Central memory CD8-positive, alpha-beta T cell (primary cell): ENCODE results near the gene GNG11.
"Not testable (repeated sequence)": the region's sequence is repeated elsewhere in the genome, so short reads cannot be mapped to it uniquely, and the experiment has no call there.

Experiments used
- ATAC-seq: fragments of 150-1000 bp; cut with Tn5 transposase; replicated peaks from 2 replicates; pipeline ENCODE4 v1.10.0; 2022; ENCODE audit warnings: mild to moderate bottlenecking, moderate FRiP score, moderate number of reproducible peaks; ENCODE audit not compliant: poor library complexity, severe bottlenecking; ENCODE audit errors: extremely low read depth
- DNase-seq, 2 donors: peaks; one replicate each; pipeline ENCODE4 v3.0.0; 2021; ENCODE audit warnings: low spot score in 2 of 2
- H3K27ac Mint-ChIP-seq: one replicate; pipeline ENCODE4 v1.8.0; 2022; ENCODE audit warnings: low read depth, mild to moderate bottlenecking, moderate library complexity, mixed read lengths
- H3K27me3 Mint-ChIP-seq: one replicate; pipeline ENCODE4 v1.8.0; 2022; ENCODE audit warnings: mixed read lengths
- H3K36me3 Mint-ChIP-seq: one replicate; pipeline ENCODE4 v1.8.0; 2022; ENCODE audit warnings: mild to moderate bottlenecking, moderate library complexity, mixed read lengths; ENCODE audit not compliant: insufficient read depth
- H3K4me1 Mint-ChIP-seq: one replicate; pipeline ENCODE4 v1.8.0; 2022; ENCODE audit warnings: mixed read lengths
- H3K4me3 Mint-ChIP-seq: one replicate; pipeline ENCODE4 v1.8.0; 2022; ENCODE audit warnings: mild to moderate bottlenecking, moderate library complexity, mixed read lengths
- H3K9me3 Mint-ChIP-seq: one replicate; pipeline ENCODE4 v1.8.0; 2022; ENCODE audit warnings: mixed read lengths

The GNG11 gene

GRCh38 chr7:93894966-93895640 lies 26.4 kb upstream of the GNG11 start:
- ATAC-seq (no peak), DNase-seq (no peak)
- Mint-ChIP-seq H3K36me3 (peaks cover 2% of the 10 kb centered on the region), H3K9me3 (no peaks in the 10 kb centered on the region), H3K27me3 (peaks cover 52% of the 10 kb centered on the region), H3K4me3 (no peak overlapping the region), H3K27ac (no peak overlapping the region), H3K4me1 (peaks cover 2% of the 10 kb centered on the region)

- no peaks in the 10 kb centered on the region for H3K4me1 Mint-ChIP-seq
- H3K27me3 Mint-ChIP-seq, result peaks cover 51% of the 10 kb centered on the region
- ATAC-seq (no peak), DNase-seq (no peak)
- no peak overlapping the region for H3K27ac Mint-ChIP-seq
- no peak overlapping the region for H3K4me3 Mint-ChIP-seq
- H3K36me3 Mint-ChIP-seq, result peaks cover 2% of the 10 kb centered on the region
- H3K9me3 Mint-ChIP-seq, result no peaks in the 10 kb centered on the region
These were observed 25.5 kb upstream of the GNG11 start for GRCh38 chr7:93895859-93896600.

GRCh38 chr7:93897680-93898079 lies 23.9 kb upstream of the GNG11 start:
- no peak overlapping the region for H3K27ac Mint-ChIP-seq
- no peaks in the 10 kb centered on the region for H3K4me1 Mint-ChIP-seq
- no peak overlapping the region for H3K4me3 Mint-ChIP-seq
- ATAC-seq, result no peak
- H3K27me3 Mint-ChIP-seq, result peaks cover 35% of the 10 kb centered on the region
- H3K9me3 Mint-ChIP-seq, result no peaks in the 10 kb centered on the region
- DNase-seq, result no peak
- peaks cover 2% of the 10 kb centered on the region for H3K36me3 Mint-ChIP-seq

- no peaks in the 10 kb centered on the region for H3K9me3 Mint-ChIP-seq
- H3K4me1 Mint-ChIP-seq, result no peaks in the 10 kb centered on the region
- H3K27me3 Mint-ChIP-seq, result peaks cover 14% of the 10 kb centered on the region
- no peak overlapping the region for H3K4me3 Mint-ChIP-seq
- ATAC-seq (no peak), DNase-seq (no peak)
- H3K36me3 Mint-ChIP-seq, result no peaks in the 10 kb centered on the region
- no peak overlapping the region for H3K27ac Mint-ChIP-seq
These were observed 18.6 kb upstream of the GNG11 start for GRCh38 chr7:93902777-93903423.

GRCh38 chr7:93906267-93906666 lies 15.3 kb upstream of the GNG11 start, which contains the start of gene GNGT1:
Gene GNGT1 (plus strand): TSS chr7:93906567. CDS start chr7:93906747, 180 bp downstream.
- Mint-ChIP-seq H3K27ac (no peak within 1 kb of the TSS), H3K27me3 (no peaks in the 10 kb centered on the region), H3K9me3 (no peaks in the 10 kb centered on the region), H3K36me3 (no peaks in the 10 kb centered on the region), H3K4me3 (no peak within 1 kb of the TSS), H3K4me1 (no peaks in the 10 kb centered on the region)
- ATAC-seq (no peak), DNase-seq (no peak)

- Mint-ChIP-seq H3K36me3 (no peaks in the 10 kb centered on the region), H3K9me3 (no peaks in the 10 kb centered on the region)
These were observed 11.2 kb upstream of the GNG11 start for GRCh38 chr7:93910076-93910994.

GRCh38 chr7:93911242-93911641 lies 10.3 kb upstream of the GNG11 start:
- not testable (repeated sequence) for ATAC-seq, DNase-seq, H3K4me3 Mint-ChIP-seq, H3K27ac Mint-ChIP-seq, H3K9me3 Mint-ChIP-seq, H3K36me3 Mint-ChIP-seq, H3K4me1 Mint-ChIP-seq
- H3K27me3 Mint-ChIP-seq, result peaks cover 12% of the 10 kb centered on the region

More at GRCh38 chr7:93910076-93910994, 11.2 kb upstream of the GNG11 start:
- H3K4me3 Mint-ChIP-seq, result no peak overlapping the region
- H3K27ac Mint-ChIP-seq, result no peak overlapping the region
- no peak for ATAC-seq
- H3K27me3 Mint-ChIP-seq, result peaks cover 9% of the 10 kb centered on the region
- no peaks in the 10 kb centered on the region for H3K4me1 Mint-ChIP-seq
- no peak for DNase-seq

GRCh38 chr7:93911661-93912060 lies 9.9 kb upstream of the GNG11 start:
- ATAC-seq, result not testable (repeated sequence)

GRCh38 chr7:93913197-93913596 lies 8.3 kb upstream of the GNG11 start:
- Mint-ChIP-seq H3K36me3 (no peaks in the 10 kb centered on the region), H3K9me3 (no peaks in the 10 kb centered on the region), H3K4me1 (no peaks in the 10 kb centered on the region), H3K4me3 (no peak overlapping the region), H3K27ac (no peak overlapping the region), H3K27me3 (peaks cover 30% of the 10 kb centered on the region)
- no peak for DNase-seq
- no peak for ATAC-seq

More at GRCh38 chr7:93911661-93912060, 9.9 kb upstream of the GNG11 start:
- not testable (repeated sequence) for H3K9me3 Mint-ChIP-seq, H3K36me3 Mint-ChIP-seq, H3K27ac Mint-ChIP-seq, DNase-seq, H3K4me1 Mint-ChIP-seq, H3K4me3 Mint-ChIP-seq
- H3K27me3 Mint-ChIP-seq, result peaks cover 16% of the 10 kb centered on the region

- Mint-ChIP-seq H3K36me3 (no peaks in the 10 kb centered on the region), H3K9me3 (no peaks in the 10 kb centered on the region), H3K4me1 (no peaks in the 10 kb centered on the region), H3K27me3 (peaks cover 30% of the 10 kb centered on the region), H3K27ac (no peak overlapping the region), H3K4me3 (no peak overlapping the region)
- DNase-seq (no peak), ATAC-seq (no peak)
These were observed 6.9 kb upstream of the GNG11 start for GRCh38 chr7:93914581-93915066.

- not testable (repeated sequence) for H3K36me3 Mint-ChIP-seq, DNase-seq, ATAC-seq, H3K9me3 Mint-ChIP-seq, H3K4me1 Mint-ChIP-seq, H3K4me3 Mint-ChIP-seq, H3K27ac Mint-ChIP-seq
- peaks cover 33% of the 10 kb centered on the region for H3K27me3 Mint-ChIP-seq
These were observed 6.2 kb upstream of the GNG11 start for GRCh38 chr7:93915206-93915842.
